Smooth muscle cell of the brain vasculature (primary cell): ENCODE measurements around the gene FRY.
A peak's percentile ranks its signal among the peaks of the same experiment; 100 is the strongest.

Experiments used
- DNase-seq: peaks from one replicate; pipeline ENCODE4 v3.0.0-alpha.2; 2012; ENCODE audit warnings: low read depth, low spot score

FRY gene

GRCh38 chr13:32214071-32214470, 182.5 kb downstream of the FRY start:
- no peak for DNase-seq

DNA sequence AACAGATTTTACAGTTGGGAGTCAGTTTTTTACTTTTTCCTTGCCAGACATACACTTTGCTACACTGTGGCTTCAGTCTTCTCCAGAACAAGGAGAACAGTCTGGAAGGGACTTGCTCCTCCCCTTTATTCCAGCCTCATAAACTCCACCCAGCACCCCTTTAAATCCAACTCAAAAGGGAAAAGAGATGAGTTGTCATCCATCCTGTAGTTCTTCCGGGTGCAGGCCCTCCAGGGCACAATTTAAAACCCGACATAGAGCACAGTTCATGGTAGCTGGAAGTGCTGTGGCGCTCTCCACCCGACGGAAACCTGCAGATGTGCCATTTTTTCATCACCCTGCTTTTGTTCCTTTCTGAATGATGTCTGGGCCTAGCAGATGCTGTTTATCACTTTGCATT, 184.7 kb downstream of the FRY start:
- DNase-seq, result no peak

- DNase-seq, result no peak
These were observed 190.6 kb downstream of the FRY start for GRCh38 chr13:32222046-32222676.

DNA sequence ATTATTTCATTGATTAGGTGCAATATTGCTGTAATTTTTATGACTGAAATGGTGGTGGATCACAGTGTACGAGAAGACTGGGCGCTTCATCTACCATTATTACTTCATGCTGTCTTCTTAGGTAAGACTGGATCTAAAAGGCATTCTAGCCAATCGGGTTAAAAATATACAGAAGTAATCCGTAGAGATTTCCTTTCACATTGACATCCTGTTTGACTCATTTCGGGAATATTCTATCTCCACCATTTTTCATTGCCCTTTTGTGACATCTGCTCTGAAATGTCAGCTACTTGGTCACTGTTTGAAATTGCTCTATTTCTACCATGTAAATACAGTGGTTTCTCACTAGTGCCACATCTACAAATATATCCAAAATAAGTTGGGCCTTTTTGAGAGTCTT, 193.3 kb downstream of the FRY start:
- no peak for DNase-seq

DNA sequence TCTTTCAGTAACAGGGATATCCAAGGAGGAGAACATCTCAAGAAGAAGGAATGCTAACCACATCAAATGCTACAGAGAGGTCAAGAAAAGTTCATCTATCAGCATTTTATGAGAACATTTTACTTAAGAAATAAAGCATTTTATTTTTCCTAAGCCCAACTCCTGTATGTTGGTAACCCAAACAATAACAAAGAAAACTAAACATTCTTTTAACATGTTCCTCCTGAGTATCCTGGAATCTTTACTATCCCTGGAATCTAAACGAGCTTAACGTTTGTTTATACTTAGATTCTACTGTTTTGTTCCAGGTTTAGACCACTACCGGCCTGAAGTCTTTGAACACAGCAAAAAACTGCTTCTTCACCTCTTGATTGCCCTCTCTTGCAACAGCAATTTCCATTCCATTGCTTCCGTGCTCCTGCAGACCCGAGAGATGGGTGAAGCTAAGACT, 193.9 kb downstream of the FRY start:
- DNase-seq, result no peak

DNA sequence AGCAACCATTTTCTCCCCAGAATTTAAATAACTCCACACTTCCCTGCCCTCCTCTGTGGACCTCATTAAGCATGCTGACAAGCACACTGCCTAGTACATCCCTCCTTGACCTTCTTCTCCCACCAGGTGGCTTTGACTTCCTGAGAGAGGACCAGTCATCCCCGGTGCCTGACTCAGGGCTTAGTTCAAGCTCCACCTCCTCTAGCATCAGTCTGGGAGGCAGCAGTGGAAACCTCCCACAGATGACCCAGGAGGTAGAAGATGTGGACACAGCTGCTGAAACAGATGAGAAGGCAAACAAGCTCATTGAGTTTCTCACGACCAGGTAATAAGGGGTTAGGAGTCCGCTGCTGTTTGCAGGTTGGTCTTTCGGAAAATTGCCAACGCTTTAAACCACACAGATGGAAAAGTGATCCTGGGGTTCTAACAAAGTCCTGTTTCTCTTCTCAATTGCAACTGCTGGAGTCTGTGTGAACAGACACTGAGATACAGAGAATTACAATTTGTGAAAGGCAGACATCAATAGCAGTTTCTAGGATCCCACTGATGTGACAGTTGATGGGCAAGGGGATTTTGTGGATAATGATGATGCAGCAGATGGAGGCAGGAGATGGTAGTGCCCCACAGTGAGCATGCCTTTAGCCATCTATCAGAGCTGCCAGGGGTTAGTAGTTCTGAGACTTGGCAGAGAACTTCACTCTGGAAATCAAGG, 196.9 kb downstream of the FRY start:
- no peak for DNase-seq

DNA sequence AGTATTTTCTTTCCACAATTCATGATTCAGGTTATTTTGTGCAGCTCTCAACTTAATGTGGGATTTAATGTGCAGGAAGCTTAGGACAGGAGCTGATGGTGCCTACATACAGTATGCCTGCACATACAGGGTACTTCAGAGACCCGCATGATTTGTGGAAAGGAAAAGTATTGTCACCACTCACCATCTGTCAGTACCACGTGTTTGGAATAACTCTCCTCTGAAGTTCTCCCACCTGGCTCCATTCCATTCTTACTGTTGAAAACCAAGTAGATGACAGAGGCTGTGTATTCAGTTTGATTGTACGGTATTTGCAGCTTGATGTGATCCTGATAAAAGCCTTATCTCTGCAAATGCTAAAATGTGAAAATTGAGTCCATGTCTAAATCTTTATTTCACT, 197.9 kb downstream of the FRY start:
- DNase-seq, result no peak

GRCh38 chr13:32232263-32232662, 200.7 kb downstream of the FRY start:
- DNase-seq, result no peak

DNA sequence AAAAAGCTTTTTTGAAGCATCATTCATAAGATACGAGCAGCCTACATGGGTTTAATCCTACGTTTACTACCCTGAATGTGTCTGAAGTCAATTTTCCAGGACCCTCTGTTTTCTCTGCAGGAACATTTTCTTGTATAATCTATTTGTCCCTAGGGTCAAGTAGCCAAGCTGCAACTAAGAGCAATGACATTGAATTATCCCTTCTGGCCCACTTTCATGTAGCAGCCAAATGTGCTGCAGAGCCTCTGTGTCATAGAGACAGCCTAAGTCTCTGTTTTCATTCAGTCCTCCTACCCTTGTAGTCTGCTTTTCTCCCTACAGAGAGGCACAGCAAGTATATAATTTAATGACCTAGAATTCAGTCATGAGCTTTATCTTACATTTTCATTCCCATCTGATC, 201.5 kb downstream of the FRY start:
- no peak for DNase-seq

- DNase-seq, result no peak
These were observed 203.3 kb downstream of the FRY start for GRCh38 chr13:32234914-32235313.

DNA sequence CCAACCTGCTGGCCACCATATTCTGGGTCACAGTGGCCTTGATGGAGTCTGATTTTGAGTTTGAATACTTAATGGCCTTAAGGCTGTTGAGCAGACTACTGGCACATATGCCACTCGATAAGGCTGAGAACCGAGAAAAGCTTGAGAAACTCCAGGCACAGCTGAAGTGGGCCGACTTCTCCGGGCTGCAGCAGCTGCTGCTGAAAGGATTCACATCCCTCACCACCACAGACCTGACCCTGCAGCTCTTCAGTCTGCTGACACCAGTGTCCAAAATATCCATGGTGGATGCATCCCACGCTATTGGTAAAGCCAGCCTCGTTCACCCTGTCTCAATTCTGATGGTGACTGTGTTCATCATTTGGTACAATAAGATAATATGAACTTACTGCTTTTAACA, 206.1 kb downstream of the FRY start:
- no peak for DNase-seq

GRCh38 chr13:32243695-32244094, 212.1 kb downstream of the FRY start:
- no peak for DNase-seq

- DNase-seq, result no peak
These were observed 214.0 kb downstream of the FRY start for GRCh38 chr13:32245555-32245954.

GRCh38 chr13:32246468-32246867, 214.9 kb downstream of the FRY start:
- peak; percentile 49 for DNase-seq

- DNase-seq, result no peak
These were observed 216.3 kb downstream of the FRY start for GRCh38 chr13:32247887-32248286.

DNA sequence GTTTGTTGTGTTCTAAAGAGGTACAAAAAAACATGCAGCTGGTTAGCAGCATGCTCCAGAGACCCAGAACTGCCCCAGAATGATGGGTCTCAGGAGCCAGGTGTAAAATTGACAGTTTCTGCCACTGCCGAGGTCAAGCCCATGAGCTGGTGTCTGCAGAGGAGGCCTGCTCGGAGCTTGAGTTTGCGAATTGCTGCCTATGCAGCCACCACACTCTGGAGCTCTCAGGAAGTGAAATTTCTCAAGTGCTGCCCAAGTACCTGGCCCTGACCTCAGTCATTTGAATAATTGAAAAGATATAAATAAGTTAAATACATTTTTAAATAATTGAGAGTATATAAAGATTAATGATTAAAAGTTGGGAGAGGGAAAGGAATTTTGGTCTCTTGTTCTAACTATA, 217.2 kb downstream of the FRY start:
- no peak for DNase-seq

DNA sequence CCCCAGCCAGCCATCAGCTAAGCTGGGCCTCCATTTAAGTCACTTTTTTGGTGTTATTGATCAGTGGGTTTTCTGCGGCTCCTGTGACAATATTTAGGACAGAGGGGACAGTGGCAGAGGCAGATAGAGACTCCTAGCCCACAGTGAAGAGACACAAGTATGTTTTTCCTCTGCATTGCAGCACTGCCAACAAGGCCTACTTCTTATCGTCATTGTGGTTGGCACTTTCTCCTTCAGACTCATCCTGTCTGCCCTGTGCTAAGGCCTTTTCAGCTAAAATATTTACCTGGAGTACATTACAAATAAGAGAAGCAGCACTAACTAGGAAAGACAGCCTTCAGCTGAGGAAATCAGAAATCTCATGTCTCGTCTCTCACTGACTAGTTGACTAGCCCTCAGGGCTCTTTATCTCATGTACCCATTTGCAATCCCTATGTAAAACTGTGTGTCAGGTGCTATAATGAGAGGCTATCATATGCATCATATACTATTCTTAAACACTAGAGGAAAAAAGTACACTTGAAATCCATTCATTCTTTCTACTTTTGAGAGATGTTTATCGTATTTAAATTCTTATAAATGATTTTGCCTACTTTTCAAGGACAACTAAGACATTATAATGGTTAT, 221.4 kb downstream of the FRY start:
- DNase-seq, result no peak

GRCh38 chr13:32253911-32254399, 222.4 kb downstream of the FRY start:
- no peak for DNase-seq

- DNase-seq, result no peak
These were observed 222.8 kb downstream of the FRY start for GRCh38 chr13:32254416-32254815.

GRCh38 chr13:32254916-32255723, 223.5 kb downstream of the FRY start:
- DNase-seq, result no peak

DNA sequence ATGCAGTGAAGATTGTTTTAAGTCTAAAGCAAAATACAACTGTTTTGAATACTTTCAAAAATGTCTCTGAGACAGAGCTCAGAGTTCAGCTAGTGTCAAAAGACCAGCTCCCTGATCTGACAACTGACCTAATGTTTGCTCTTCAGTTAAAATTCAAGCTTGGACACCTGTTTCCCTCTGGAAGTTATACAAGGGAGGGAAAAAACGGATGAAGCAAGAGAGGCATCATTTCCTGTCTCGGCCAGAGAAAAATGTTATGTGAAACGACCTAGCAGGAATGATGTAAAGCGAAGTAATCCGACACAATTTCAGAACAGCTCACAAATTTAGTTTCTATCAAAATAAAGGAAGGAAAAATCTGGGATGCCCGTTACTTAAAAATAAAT, 224.1 kb downstream of the FRY start:
- no peak for DNase-seq

GRCh38 chr13:32256243-32256642, 224.7 kb downstream of the FRY start:
- no peak for DNase-seq
